Fibroblast of lung (primary cell): ENCODE results near the gene MUC6. TPM values are rescaled to one million over a fixed set of nuclear protein-coding genes. Genes with fewer than 3 reads are reported as not detected.

ENCODE experiments used
- DNase-seq, 2 donors: peaks; one replicate each; pipeline versions ENCODE4 v3.0.0 to v3.0.0-alpha.2; 2010; ENCODE audit warnings: low read depth in 2 of 2
- H2AFZ ChIP-seq: 2 replicates; pipeline ENCODE4 v1.5.1; 2012; ENCODE audit warnings: low read length, control low read depth, inconsistent platforms
- H3K27ac ChIP-seq: 2 replicates; pipeline ENCODE4 v1.5.1; 2011; ENCODE audit warnings: low read length, control low read depth; ENCODE audit not compliant: insufficient read depth
- H3K27me3 ChIP-seq: 2 replicates; pipeline ENCODE4 v1.5.1; 2011; ENCODE audit warnings: mild to moderate bottlenecking, low read length; ENCODE audit not compliant: control insufficient read depth, insufficient read depth
- H3K36me3 ChIP-seq: 2 replicates; pipeline ENCODE4 v1.5.1; 2011; ENCODE audit warnings: low read length; ENCODE audit not compliant: control insufficient read depth, insufficient read depth
- H3K4me1 ChIP-seq: 2 replicates; pipeline ENCODE4 v1.5.1; 2011; ENCODE audit warnings: low read length; ENCODE audit not compliant: control insufficient read depth, insufficient read depth; ENCODE audit errors: extremely low read depth
- H3K4me2 ChIP-seq: 2 replicates; pipeline ENCODE4 v1.5.1; 2011; ENCODE audit warnings: low read length, control low read depth; ENCODE audit not compliant: insufficient read depth; ENCODE audit errors: extremely low read depth
- H3K4me3 ChIP-seq, 4 experiments: fragments of 200-600 bp in 1 of 4; sonication (generic) in 1 of 4; replicated peaks in 1 of 4; 2 replicates each; pipeline ENCODE4 v1.5.1; 2011 to 2016; ENCODE audit warnings: low read length in 4 of 4, low read depth in 3 of 4, mild to moderate bottlenecking in 3 of 4, control low read depth in 2 of 4, inconsistent platforms in 1 of 4, mixed read lengths in 1 of 4; ENCODE audit not compliant: insufficient read depth in 1 of 4; ENCODE audit errors: control extremely low read depth in 1 of 4
- H3K79me2 ChIP-seq: 2 replicates; pipeline ENCODE4 v1.5.1; 2012; ENCODE audit warnings: mild to moderate bottlenecking, low read length, inconsistent platforms; ENCODE audit not compliant: control insufficient read depth, insufficient read depth
- H3K9ac ChIP-seq: 2 replicates; pipeline ENCODE4 v1.5.1; 2011; ENCODE audit warnings: mild to moderate bottlenecking, low read length, control low read depth; ENCODE audit not compliant: insufficient read depth
- H3K9me3 ChIP-seq: 2 replicates; pipeline ENCODE4 v1.5.1; 2012; ENCODE audit warnings: low read depth, low read length; ENCODE audit not compliant: control insufficient read depth, insufficient read depth
- H4K20me1 ChIP-seq: 2 replicates; pipeline ENCODE4 v1.5.1; 2011; ENCODE audit warnings: low read length; ENCODE audit not compliant: control insufficient read depth, insufficient read depth; ENCODE audit errors: extremely low read depth
- CTCF ChIP-seq, 2 donors: IDR thresholded peaks in 1 of 2; conservative IDR thresholded peaks in 1 of 2; 1 replicate in 1 of 2; 2 replicates in 1 of 2; pipeline ENCODE4 v1.5.1; 2011 to 2012; ENCODE audit warnings: low read length in 2 of 2, control low read depth in 1 of 2, inconsistent platforms in 1 of 2, low read depth in 1 of 2, mild to moderate bottlenecking in 1 of 2
- EZH2 ChIP-seq: IDR thresholded peaks from 2 replicates; pipeline ENCODE4 v1.5.1; 2012; ENCODE audit warnings: low read length, control low read depth, mild to moderate bottlenecking; ENCODE audit errors: missing control alignments
- polyA plus RNA-seq, 2 donors: library from polyadenylated mRNA; depleted of rRNA in 1 of 2; stranded (reverse) in 1 of 2; unstranded in 1 of 2; fragments of >200 nt; gene quantifications; 2 replicates each; pipeline ENCODE4 v1.2.1, GENCODE V29; 2011 to 2012; ENCODE audit warnings: missing spikeins in 1 of 2
- total RNA-seq: library from RNA; depleted of rRNA; stranded (reverse); fragments of >200 nt; gene quantifications from 2 replicates; pipeline ENCODE4 v1.2.1, GENCODE V29; 2014

The MUC6 gene
- total and polyA plus RNA-seq, 2 donors (not counting 1 experiment from before 2014, with no cell fraction given), result not detected

- H4K20me1 ChIP-seq, result no peaks in the 10 kb centered on the region
- no peak for TF ChIP-seq CTCF (conservative IDR thresholded peaks at IDR 0.05 in 1 of 2, IDR thresholded peaks at IDR 0.05 in 1 of 2; ENCODE audit: low read depth in 1 of 2, low read length in 2 of 2)
- no peak for TF ChIP-seq EZH2
- no peak overlapping the region for H2AFZ ChIP-seq
- H3K36me3 ChIP-seq, result peaks cover 18% of the 10 kb centered on the region
- H3K27ac ChIP-seq, result no peak overlapping the region
- H3K4me1 ChIP-seq, result no peaks in the 10 kb centered on the region
- no peak overlapping the region for H3K9ac ChIP-seq
- no peak overlapping the region for H3K4me3 ChIP-seq
- no peak overlapping the region for H3K4me2 ChIP-seq
- no peak for DNase-seq
- H3K27me3 ChIP-seq, result no peaks in the 10 kb centered on the region
- no peaks in the 10 kb centered on the region for H3K9me3 ChIP-seq
- no peaks in the 10 kb centered on the region for H3K79me2 ChIP-seq
These were observed 51.1 kb downstream of the MUC6 start for GRCh38 chr11:985406-985805.

GRCh38 chr11:984546-984945 is 52.0 kb downstream of the MUC6 start:
- H3K9me3 ChIP-seq, result no peaks in the 10 kb centered on the region
- H4K20me1 ChIP-seq, result no peaks in the 10 kb centered on the region
- H3K36me3 ChIP-seq, result peaks cover 18% of the 10 kb centered on the region
- no peak for TF ChIP-seq EZH2
- no peak for TF ChIP-seq CTCF (conservative IDR thresholded peaks at IDR 0.05 in 1 of 2, IDR thresholded peaks at IDR 0.05 in 1 of 2; ENCODE audit: low read depth in 1 of 2, low read length in 2 of 2)
- no peak overlapping the region for H3K4me2 ChIP-seq
- H3K4me1 ChIP-seq, result no peaks in the 10 kb centered on the region
- H3K27ac ChIP-seq, result no peak overlapping the region
- no peak for DNase-seq
- no peaks in the 10 kb centered on the region for H3K27me3 ChIP-seq
- H3K4me3 ChIP-seq, result no peak overlapping the region
- H3K79me2 ChIP-seq, result no peaks in the 10 kb centered on the region
- no peak overlapping the region for H3K9ac ChIP-seq
- no peak overlapping the region for H2AFZ ChIP-seq

- H3K36me3 ChIP-seq, result peaks cover 17% of the 10 kb centered on the region
- no peaks in the 10 kb centered on the region for H4K20me1 ChIP-seq
- H3K4me3 ChIP-seq, result no peak overlapping the region
- TF ChIP-seq CTCF (conservative IDR thresholded peaks at IDR 0.05 in 1 of 2, IDR thresholded peaks at IDR 0.05 in 1 of 2; ENCODE audit: low read depth in 1 of 2, low read length in 2 of 2), result no peak
- H3K4me2 ChIP-seq, result no peak overlapping the region
- H2AFZ ChIP-seq, result no peak overlapping the region
- no peaks in the 10 kb centered on the region for H3K79me2 ChIP-seq
- H3K4me1 ChIP-seq, result no peaks in the 10 kb centered on the region
- H3K27ac ChIP-seq, result no peak overlapping the region
- H3K9me3 ChIP-seq, result no peaks in the 10 kb centered on the region
- H3K9ac ChIP-seq, result no peak overlapping the region
- DNase-seq, result no peak
- H3K27me3 ChIP-seq, result no peaks in the 10 kb centered on the region
These were observed 54.8 kb downstream of the MUC6 start for GRCh38 chr11:981764-982163.
